Neutrophil (primary cell): ENCODE data around the gene CACNA1D.

Experiments used
- H3K27ac ChIP-seq: fragments of 200-600 bp; sonication (generic); 2 replicates; pipeline ENCODE4 v1.5.1; 2016; ENCODE audit warnings: mild to moderate bottlenecking, moderate library complexity
- H3K27me3 ChIP-seq: fragments of 200-600 bp; sonication (generic); 2 replicates; pipeline ENCODE4 v1.6.0; 2016; ENCODE audit warnings: mild to moderate bottlenecking
- H3K36me3 ChIP-seq: fragments of 200-600 bp; sonication (generic); 2 replicates; pipeline ENCODE4 v1.5.1; 2017
- H3K4me1 ChIP-seq, 2 experiments: fragments of 200-600 bp in 1 of 2; sonication (generic) in 1 of 2; 1 replicate in 1 of 2; 2 replicates in 1 of 2; pipeline versions ENCODE4 v1.5.1 to v1.6.1; 2013 to 2016; ENCODE audit warnings: low read depth in 1 of 2, low read length in 1 of 2, mild to moderate bottlenecking in 1 of 2, moderate library complexity in 1 of 2; ENCODE audit not compliant: control insufficient read depth in 1 of 2, insufficient read depth in 1 of 2
- H3K4me3 ChIP-seq, 2 experiments: fragments of 200-600 bp in 1 of 2; sonication (generic) in 1 of 2; 1 replicate in 1 of 2; 2 replicates in 1 of 2; pipeline ENCODE4 v1.5.1; 2013 to 2016; ENCODE audit warnings: low read depth in 1 of 2, low read length in 1 of 2, mild to moderate bottlenecking in 1 of 2, moderate library complexity in 1 of 2
- H3K9me3 ChIP-seq: fragments of 200-600 bp; sonication (generic); 2 replicates; pipeline ENCODE4 v1.5.1; 2016
- CTCF ChIP-seq: fragments of 200-600 bp; sonication (generic); IDR thresholded peaks from 2 replicates; pipeline ENCODE4 v1.5.1; 2016; ENCODE audit warnings: antibody characterized with exemption

Gene CACNA1D

GRCh38 chr3:53544357-53544756 is 49.9 kb downstream of the CACNA1D start:
- TF ChIP-seq CTCF: no peak
- H3K36me3 ChIP-seq: no peaks in the 10 kb centered on the region
- H3K4me1 ChIP-seq: no peaks in the 10 kb centered on the region

GRCh38 chr3:53545310-53545995 is 51.0 kb downstream of the CACNA1D start:
- H3K9me3 ChIP-seq: no peaks in the 10 kb centered on the region
- no peak overlapping the region for H3K4me3 ChIP-seq
- H3K36me3 ChIP-seq: no peaks in the 10 kb centered on the region
- TF ChIP-seq CTCF: no peak
- no peaks in the 10 kb centered on the region for H3K4me1 ChIP-seq
- H3K27me3 ChIP-seq: peaks cover 33% of the 10 kb centered on the region
- H3K27ac ChIP-seq: no peak overlapping the region

More at GRCh38 chr3:53544357-53544756, 49.9 kb downstream of the CACNA1D start:
- H3K9me3 ChIP-seq: no peaks in the 10 kb centered on the region
- peaks cover 28% of the 10 kb centered on the region for H3K27me3 ChIP-seq
- no peak overlapping the region for H3K27ac ChIP-seq
- no peak overlapping the region for H3K4me3 ChIP-seq

- H3K27ac ChIP-seq: no peak overlapping the region
- no peak for TF ChIP-seq CTCF
- no peaks in the 10 kb centered on the region for H3K9me3 ChIP-seq
- no peak overlapping the region for H3K4me3 ChIP-seq
- H3K27me3 ChIP-seq: peaks cover 28% of the 10 kb centered on the region
- H3K36me3 ChIP-seq: no peaks in the 10 kb centered on the region
- no peaks in the 10 kb centered on the region for H3K4me1 ChIP-seq
Measured at GRCh38 chr3:53545996-53546359, 51.6 kb downstream of the CACNA1D start.

- Histone ChIP-seq H3K27me3 (peaks cover 17% of the 10 kb centered on the region), H3K36me3 (no peaks in the 10 kb centered on the region), H3K4me3 (no peak overlapping the region), H3K9me3 (no peaks in the 10 kb centered on the region), H3K27ac (no peak overlapping the region), H3K4me1 (no peaks in the 10 kb centered on the region)
- no peak for TF ChIP-seq CTCF
Measured at GRCh38 chr3:53547327-53547726, 52.9 kb downstream of the CACNA1D start.

- H3K4me1 ChIP-seq: no peaks in the 10 kb centered on the region
- no peaks in the 10 kb centered on the region for H3K36me3 ChIP-seq
- no peak overlapping the region for H3K4me3 ChIP-seq
- no peaks in the 10 kb centered on the region for H3K9me3 ChIP-seq
- peaks cover 14% of the 10 kb centered on the region for H3K27me3 ChIP-seq
- no peak for TF ChIP-seq CTCF
- no peak overlapping the region for H3K27ac ChIP-seq
Measured at GRCh38 chr3:53550005-53550620, 55.7 kb downstream of the CACNA1D start.
